Activated naive CD4-positive, alpha-beta T cell (primary cell): ENCODE data around the gene HSPBP1.

Source experiments
- DNase-seq, 4 experiments: peaks; one replicate each; lab custom pipeline; 2025; lab: John Stamatoyannopoulos, UW

Gene HSPBP1

GRCh38 chr19:55255618-55256423 lies 24.1 kb downstream of the HSPBP1 start:
- peak in 2 of 4 experiments; percentile 5 to 25 for DNase-seq

GRCh38 chr19:55254625-55254977 lies 25.3 kb downstream of the HSPBP1 start:
- DNase-seq = peak in 1 of 4 experiments; percentile 19

GRCh38 chr19:55253842-55254624 lies 25.9 kb downstream of the HSPBP1 start:
- DNase-seq = peak in 2 of 4 experiments; percentile 45 to 62

GRCh38 chr19:55252760-55253663 lies 26.9 kb downstream of the HSPBP1 start:
- no peak for DNase-seq

GRCh38 chr19:55251341-55252081 lies 28.4 kb downstream of the HSPBP1 start:
- peak in 1 of 4 experiments; percentile 30 for DNase-seq

- DNase-seq = no peak
Observed at GRCh38 chr19:55250262-55251036, 29.5 kb downstream of the HSPBP1 start.

GRCh38 chr19:55249841-55250240 lies 30.1 kb downstream of the HSPBP1 start:
- no peak for DNase-seq

- DNase-seq = no peak
Observed at GRCh38 chr19:55248704-55249103, 31.2 kb downstream of the HSPBP1 start.

GRCh38 chr19:55248166-55248675 lies 31.7 kb downstream of the HSPBP1 start:
- DNase-seq = no peak

GRCh38 chr19:55247621-55248099 lies 32.2 kb downstream of the HSPBP1 start:
- no peak for DNase-seq

GRCh38 chr19:55246462-55247451 lies 33.2 kb downstream of the HSPBP1 start:
- no peak for DNase-seq

GRCh38 chr19:55245236-55245904 lies 34.5 kb downstream of the HSPBP1 start:
- no peak for DNase-seq

GRCh38 chr19:55244004-55244680 lies 35.8 kb downstream of the HSPBP1 start:
- no peak for DNase-seq

GRCh38 chr19:55242517-55242916 lies 37.4 kb downstream of the HSPBP1 start:
- no peak for DNase-seq

- no peak for DNase-seq
Observed at GRCh38 chr19:55241935-55242464, 37.9 kb downstream of the HSPBP1 start.

GRCh38 chr19:55241143-55241934 lies 38.6 kb downstream of the HSPBP1 start:
- no peak for DNase-seq

GRCh38 chr19:55240713-55241020 lies 39.2 kb downstream of the HSPBP1 start:
- DNase-seq = no peak
